Naive thymus-derived CD8-positive, alpha-beta T cell (primary cell): ENCODE measurements around the gene SORCS2. TPM values are rescaled to one million over a fixed set of nuclear protein-coding genes. Genes with fewer than 3 reads are reported as not detected.

Experiments
- ATAC-seq, 2 donors: fragments of 150-1000 bp; cut with Tn5 transposase in 1 of 2; sonication (Bioruptor Pico), chemical (Tn5 transposase) in 1 of 2; 1 replicate in 1 of 2; 2 replicates in 1 of 2; pipeline ENCODE4 v1.10.0; 2021; ENCODE audit warnings: mild to moderate bottlenecking in 2 of 2, moderate library complexity in 2 of 2
- POLR2A ChIA-PET: fragments of 350-600 bp; sonication (Branson Sonifier 250); formaldehyde crosslinking; loops from one replicate; lab custom pipeline; 2021; ENCODE audit warnings: antibody characterized with exemption; lab: Charles Lee
- DNase-seq, 10 donors: peaks; one replicate each; pipeline versions ENCODE4 v3.0.0 to v3.0.0-alpha.2; 2020 to 2022
- H3K27ac Mint-ChIP-seq, 10 donors: one replicate each; pipeline ENCODE4 v1.8.0; 2020 to 2022; ENCODE audit warnings: mild to moderate bottlenecking in 10 of 10, mixed read lengths in 10 of 10, moderate library complexity in 4 of 10, inconsistent platforms in 1 of 10
- H3K27me3 Mint-ChIP-seq, 5 donors: one replicate each; pipeline ENCODE4 v1.8.0; 2021 to 2022; ENCODE audit warnings: mixed read lengths in 5 of 5
- H3K36me3 Mint-ChIP-seq, 3 donors: one replicate each; pipeline ENCODE4 v1.8.0; 2020 to 2022; ENCODE audit warnings: mixed read lengths in 3 of 3, mild to moderate bottlenecking in 2 of 3, inconsistent platforms in 1 of 3
- H3K4me1 Mint-ChIP-seq, 4 donors: one replicate each; pipeline ENCODE4 v1.8.0; 2021 to 2022; ENCODE audit warnings: mixed read lengths in 4 of 4
- H3K4me3 Mint-ChIP-seq, 10 donors: one replicate each; pipeline ENCODE4 v1.8.0; 2020 to 2022; ENCODE audit warnings: mild to moderate bottlenecking in 10 of 10, mixed read lengths in 10 of 10, moderate library complexity in 6 of 10, inconsistent platforms in 1 of 10
- H3K9me3 Mint-ChIP-seq, 9 donors: one replicate each; pipeline ENCODE4 v1.8.0; 2020 to 2022; ENCODE audit warnings: mixed read lengths in 9 of 9, mild to moderate bottlenecking in 3 of 9, inconsistent platforms in 1 of 9, moderate library complexity in 1 of 9
- polyA plus RNA-seq, 3 donors: library from polyadenylated mRNA; unstranded; fragments of 300-500 nt; fragmentation: Illumina TruSeq; gene quantifications; one replicate each; pipeline ENCODE4 v1.2.3, GENCODE V29; 2021
- total RNA-seq, 8 experiments: library from RNA in 2 of 8; stranded (reverse) in 2 of 8; gene quantifications; one replicate each; pipeline ENCODE4 v1.2.3 and lab custom pipeline; 2021 to 2026

Gene SORCS2
- total and polyA plus RNA-seq, 5 experiments from 2014 or later: not detected

DNA sequence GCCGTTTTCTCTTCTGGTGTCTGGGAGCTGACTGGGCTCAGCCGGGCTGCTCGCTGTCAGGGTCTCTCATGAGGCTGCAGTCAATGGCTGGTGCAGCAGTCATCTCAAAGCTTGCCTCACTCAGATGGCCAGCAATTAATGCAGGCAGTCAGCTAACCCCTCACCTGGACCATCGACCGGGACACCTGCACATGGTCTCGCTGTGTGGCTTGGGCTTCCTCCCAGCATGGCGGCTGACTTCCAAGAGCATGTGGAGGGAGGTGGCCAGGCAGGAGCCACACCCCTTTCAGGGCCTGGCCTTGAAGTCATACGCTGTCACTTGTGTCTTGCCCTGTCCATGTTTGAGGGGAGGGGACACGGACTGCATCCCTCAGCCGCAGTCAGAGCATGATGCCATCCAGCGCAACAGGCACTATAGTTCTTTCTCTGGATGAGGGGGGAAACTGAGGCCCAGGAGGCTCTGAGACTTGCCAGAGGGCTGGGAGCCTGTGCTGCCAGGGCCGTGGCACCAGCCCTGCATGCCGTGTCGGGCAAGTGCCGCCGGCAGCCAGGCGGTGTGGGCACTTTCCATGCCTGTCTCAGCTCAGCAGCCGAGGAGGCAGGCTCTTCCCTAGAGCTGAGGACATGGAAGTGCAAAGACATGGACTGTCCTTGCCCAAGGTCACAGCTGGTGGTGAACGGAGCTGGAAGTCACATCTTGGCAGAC, 545.6 kb downstream of the SORCS2 start:
- Mint-ChIP-seq H3K4me3 (no peak overlapping the region), H3K27me3 (no peaks in the 10 kb centered on the region), H3K9me3 (no peaks in the 10 kb centered on the region), H3K27ac (peak overlapping the region in 2 of 10 donors; percentile 18 to 34), H3K4me1 (no peaks in the 10 kb centered on the region), H3K36me3 (no peaks in the 10 kb centered on the region)
- ATAC-seq (no peak), DNase-seq (no peak)
- POLR2A ChIA-PET: no interaction called here

DNA sequence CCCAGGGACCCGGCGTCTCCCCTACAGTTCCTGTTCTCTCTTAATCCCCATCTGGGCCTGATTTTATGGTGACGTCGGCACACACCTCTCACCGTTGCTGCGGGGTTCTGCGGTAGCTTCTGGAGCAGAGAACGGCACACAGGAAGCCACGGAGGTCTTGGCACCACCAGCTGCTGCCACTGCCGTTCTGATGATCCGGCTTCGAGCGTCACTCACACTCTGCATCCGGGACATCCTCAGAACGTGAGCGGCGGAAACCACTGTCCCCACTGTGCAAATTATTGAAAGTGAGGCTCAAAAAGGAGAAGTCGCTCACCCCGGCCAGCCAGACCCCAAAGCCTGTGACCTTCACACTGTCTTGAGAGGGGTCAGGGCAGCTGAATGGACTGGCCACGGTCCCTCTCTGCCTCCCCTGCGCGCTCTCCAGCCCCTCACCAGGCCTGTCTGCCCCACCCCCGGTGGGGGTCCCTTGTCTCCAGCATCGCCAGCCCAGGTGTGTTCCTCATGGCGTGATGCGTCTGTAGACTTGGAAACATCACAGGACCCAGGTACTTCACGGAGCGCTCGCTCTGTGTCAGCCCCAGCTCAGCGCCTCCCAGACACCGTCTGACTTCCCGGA, 546.2 kb downstream of the SORCS2 start:
- DNase-seq (peak in 1 of 10 donors; percentile 31), ATAC-seq (peak in 1 of 2 donors; percentile 56)
- Mint-ChIP-seq H3K36me3 (no peaks in the 10 kb centered on the region), H3K4me1 (no peaks in the 10 kb centered on the region), H3K27ac (peak overlapping the region in 3 of 10 donors; percentile 29 to 73 (median 34)), H3K4me3 (no peak overlapping the region), H3K27me3 (no peaks in the 10 kb centered on the region), H3K9me3 (no peaks in the 10 kb centered on the region)
- POLR2A ChIA-PET: no interaction called here

DNA sequence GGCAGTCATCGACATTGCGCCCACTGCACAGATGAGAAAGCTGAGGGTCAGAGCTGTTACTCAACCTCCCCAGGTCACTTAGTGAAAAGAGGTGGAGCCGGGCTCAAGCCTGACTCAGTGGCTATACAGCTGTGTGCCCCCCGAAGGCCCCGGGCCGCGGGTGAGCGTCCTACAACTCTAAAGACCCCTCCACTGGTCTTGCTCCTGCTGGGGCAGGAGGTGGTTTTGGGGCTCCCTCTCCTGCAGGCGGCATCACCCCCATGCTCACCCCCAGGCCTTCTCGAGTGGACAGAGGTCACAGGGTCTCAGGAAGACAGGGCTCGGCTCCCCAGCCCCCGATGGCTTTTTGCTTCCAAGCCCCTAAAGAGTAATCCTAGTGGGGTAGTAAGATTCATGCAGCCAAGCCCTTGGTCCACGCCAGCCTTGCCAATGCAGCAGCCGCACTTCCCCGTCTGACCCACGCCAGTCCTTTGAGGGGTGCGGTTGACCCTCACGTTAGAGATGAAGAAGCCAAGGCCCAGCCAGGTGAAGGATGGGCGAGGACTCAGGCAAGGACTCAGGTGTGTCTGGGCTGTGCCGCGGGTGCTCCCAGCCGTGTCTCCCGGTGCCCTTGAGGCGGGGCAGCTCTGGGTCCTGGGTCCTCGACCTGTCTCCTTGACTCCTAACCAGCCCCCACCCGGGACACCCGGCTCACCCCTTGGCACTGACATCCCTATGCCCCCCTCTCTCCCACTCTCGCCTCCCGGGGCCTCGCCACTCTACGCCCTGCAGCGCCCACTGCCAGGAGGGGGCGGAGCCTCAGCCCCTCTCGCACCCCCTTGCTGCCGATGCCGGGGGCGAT, 547.0 kb downstream of the SORCS2 start:
- ATAC-seq: no peak
- Mint-ChIP-seq H3K9me3 (no peaks in the 10 kb centered on the region), H3K27ac (peak overlapping the region in 1 of 10 donors; percentile 29), H3K27me3 (no peaks in the 10 kb centered on the region), H3K4me3 (no peak overlapping the region), H3K36me3 (no peaks in the 10 kb centered on the region), H3K4me1 (peaks cover 0 to 4% (median 2%) of the 10 kb centered on the region in 4 donors)
- DNase-seq: no peak
- POLR2A ChIA-PET: no interaction called here

DNA sequence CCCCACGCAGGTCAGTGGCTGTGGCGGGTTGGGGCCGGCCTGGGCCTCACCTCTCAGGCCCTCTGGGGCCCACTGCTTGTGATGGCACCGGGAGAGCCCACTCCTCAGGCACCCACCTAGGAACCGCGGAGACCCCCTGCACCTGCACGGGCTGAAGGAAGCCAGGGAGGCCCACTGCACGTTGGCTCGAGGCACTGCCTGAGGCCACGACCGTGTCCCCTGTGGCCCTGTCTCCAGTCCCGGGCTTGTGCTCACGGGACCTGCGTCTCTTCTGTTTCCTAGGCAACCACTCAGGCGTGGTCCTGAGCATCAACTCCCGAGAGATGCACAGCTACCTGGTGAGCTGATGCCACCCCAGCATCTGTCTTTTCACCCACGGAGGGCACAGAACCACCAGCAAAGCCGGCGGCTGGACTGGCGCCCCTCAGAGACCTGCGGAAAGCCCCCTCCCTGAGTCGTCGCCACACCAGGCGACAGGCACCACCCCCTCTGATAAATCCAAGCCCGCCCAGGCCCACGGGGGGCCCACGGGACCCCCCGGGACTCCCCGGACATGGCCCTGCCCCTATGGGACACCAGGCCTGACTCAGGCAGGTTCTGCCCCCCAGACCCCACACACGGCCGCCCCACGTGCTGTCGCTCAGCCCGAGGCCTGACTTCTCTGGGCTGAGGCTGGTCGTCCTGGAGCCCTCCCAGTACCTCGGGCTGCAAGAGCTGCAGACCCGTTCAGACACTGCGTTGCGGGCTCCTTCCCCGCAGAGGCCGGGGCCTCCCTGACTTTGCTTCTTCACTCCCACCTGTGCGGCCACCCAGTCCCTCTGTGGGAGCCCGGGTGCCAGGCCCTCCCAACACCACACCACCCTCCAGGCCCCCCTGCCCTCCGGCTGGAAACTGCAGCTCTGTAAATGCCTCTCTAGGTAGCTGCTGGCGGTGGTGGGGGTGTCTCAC, 547.9 kb downstream of the SORCS2 start:
- DNase-seq (no peak), ATAC-seq (no peak)
- Mint-ChIP-seq H3K36me3 (no peaks in the 10 kb centered on the region), H3K9me3 (no peaks in the 10 kb centered on the region), H3K27me3 (no peaks in the 10 kb centered on the region), H3K27ac (no peak overlapping the region), H3K4me3 (no peak overlapping the region), H3K4me1 (peaks cover 0 to 4% (median 2%) of the 10 kb centered on the region in 4 donors)
- POLR2A ChIA-PET: no interaction called here

DNA sequence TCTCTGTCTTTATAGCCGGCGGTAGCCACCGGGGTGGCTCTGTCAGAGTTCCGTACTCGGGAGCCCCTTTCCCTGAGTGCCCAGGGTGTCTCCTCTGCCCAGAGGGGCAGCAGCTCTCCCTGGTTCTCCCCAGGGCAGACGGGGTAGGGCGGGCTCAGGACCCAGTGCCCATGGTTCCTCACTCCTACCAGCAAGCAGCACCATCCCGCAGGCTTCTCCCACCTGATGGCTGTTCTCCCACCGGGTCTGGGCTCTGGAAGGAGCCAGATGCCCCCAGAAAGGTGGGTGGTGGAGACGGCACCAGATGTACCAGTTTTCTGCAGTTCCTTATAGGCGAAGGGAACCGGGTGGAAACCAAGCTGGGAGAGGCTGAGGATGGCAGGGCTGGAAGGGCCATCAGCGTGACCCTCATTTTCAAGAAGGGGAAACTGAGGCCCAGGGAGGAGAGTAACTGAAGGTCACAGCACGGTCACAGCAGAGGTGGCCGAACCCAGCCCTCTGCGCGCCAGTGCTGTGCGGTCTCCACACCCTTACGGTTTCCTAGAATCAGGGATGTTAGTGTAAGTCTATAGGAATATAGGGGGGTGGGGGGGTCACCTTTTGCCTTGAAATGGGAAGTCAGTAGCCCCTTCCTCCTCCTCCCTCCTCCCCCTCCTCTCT, 548.7 kb downstream of the SORCS2 start:
- ATAC-seq (no peak), DNase-seq (no peak)
- H3K4me1 Mint-ChIP-seq: peaks cover 0 to 6% (median 2%) of the 10 kb centered on the region in 4 donors
- no peaks in the 10 kb centered on the region for H3K36me3 Mint-ChIP-seq
- H3K27ac Mint-ChIP-seq: no peak overlapping the region
- POLR2A ChIA-PET: no interaction called here
- no peak overlapping the region for H3K4me3 Mint-ChIP-seq
- H3K9me3 Mint-ChIP-seq: no peaks in the 10 kb centered on the region
- H3K27me3 Mint-ChIP-seq: no peaks in the 10 kb centered on the region

DNA sequence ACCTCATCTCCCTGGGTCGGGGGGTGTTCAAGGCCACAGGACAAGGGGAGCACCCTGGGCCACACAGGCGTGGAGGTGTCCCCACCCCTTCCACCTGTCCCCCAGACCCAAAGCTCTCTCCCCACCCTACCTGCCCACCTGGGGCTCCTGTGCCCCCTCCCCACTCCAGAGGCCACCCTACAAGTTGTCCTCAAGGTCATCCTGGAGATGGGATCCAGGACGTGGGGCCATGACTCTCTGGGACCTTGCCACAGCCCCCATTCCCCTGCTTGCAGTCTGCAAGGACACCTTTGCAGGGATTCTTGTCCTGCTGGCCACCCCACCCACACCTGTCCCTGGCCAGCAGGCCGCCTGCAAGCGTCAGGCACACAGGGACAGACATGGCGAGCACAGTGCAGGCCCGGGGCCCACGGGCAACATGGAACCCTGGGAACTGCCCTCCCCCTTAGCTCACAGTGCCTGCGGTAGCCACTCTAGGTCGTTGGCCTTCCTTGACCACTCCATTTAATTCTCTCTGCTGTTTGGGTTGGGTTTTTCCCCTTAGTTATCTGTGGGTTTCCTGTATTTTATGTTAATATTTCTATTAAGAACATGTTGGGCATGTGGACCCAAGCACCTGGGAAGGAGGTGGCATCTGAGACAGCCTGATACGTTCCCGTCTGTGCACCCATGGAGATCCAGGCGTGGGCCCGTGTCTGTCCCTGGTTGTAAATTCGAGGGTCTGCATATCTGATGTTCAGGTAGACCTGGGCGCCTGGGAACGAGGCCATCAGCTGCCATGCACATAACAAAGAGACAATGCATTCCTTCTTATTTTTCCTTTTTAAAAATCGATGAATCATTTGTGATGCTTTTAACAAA, 549.8 kb downstream of the SORCS2 start:
- POLR2A ChIA-PET: no interaction called here
- Mint-ChIP-seq H3K4me3 (no peak overlapping the region), H3K36me3 (no peaks in the 10 kb centered on the region), H3K27ac (peak overlapping the region in 1 of 10 donors; percentile 33), H3K9me3 (no peaks in the 10 kb centered on the region), H3K4me1 (peaks cover 0 to 10% (median 3%) of the 10 kb centered on the region in 4 donors), H3K27me3 (no peaks in the 10 kb centered on the region)
- DNase-seq (no peak), ATAC-seq (no peak)

DNA sequence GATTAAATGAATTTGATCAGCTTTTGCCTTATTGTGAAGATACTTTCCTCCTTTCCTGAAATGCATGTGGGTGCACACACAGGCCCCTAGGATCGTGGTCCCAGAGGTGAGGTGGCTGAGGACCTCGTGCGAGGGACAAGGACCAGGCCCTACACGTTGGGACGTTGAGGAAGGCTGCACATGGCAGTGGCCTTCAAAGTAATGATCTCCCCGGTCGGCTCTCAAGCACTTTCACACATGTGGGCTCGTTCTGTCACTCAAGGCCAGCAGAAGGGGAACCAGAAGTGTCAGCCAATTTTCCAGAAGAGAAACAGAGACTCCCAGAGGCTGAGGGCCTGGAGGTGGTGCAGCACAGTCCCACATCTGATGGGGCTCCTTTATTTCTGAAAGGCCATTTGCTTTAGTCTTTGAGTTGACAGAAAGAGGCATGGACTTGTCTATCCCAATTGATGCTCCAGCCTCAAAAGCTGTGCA, 550.5 kb downstream of the SORCS2 start:
- ATAC-seq (no peak), DNase-seq (no peak)
- Mint-ChIP-seq H3K27ac (no peak overlapping the region), H3K36me3 (no peaks in the 10 kb centered on the region), H3K9me3 (no peaks in the 10 kb centered on the region), H3K4me1 (peaks cover 0 to 10% (median 3%) of the 10 kb centered on the region in 4 donors), H3K27me3 (no peaks in the 10 kb centered on the region), H3K4me3 (no peak overlapping the region)
- POLR2A ChIA-PET: interaction anchor here (1.2 kb wide), 1 partner anchor 16 kb away, joined by 4 read pairs; no protein-coding TSS in a partner anchor

DNA sequence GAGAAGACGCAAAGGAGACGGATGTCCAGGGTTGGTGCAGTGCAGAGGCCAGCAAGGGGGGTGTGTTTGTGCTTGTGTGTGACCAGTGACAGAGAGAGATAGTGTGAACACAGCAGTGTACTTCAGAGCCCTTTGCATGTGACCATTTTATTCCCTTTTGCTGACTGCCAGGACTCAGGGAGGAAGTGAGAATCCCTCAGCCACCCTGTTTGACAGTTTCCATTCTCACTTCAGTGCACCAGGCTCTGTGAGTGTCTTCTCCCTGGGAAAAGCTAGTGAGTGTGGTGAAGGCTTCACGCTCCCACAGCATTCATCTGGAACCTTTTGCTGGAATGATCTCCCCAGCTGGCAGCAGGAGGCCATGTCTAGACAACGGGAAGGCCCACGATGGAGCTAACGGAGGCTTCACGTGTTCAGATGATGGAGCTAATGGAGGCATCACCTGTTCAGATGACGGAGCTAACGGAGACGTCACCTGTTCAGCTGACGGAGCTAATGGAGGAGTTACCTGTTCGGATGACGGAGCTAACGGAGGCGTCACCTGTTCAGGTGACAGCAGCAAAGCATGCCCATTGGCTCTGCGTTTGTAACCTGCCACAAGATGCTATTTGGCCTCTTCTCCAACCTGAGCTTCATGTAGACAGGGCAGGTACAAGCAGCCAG, 551.9 kb downstream of the SORCS2 start:
- H3K4me3 Mint-ChIP-seq: no peak overlapping the region
- DNase-seq (no peak), ATAC-seq (no peak)
- no peaks in the 10 kb centered on the region for H3K36me3 Mint-ChIP-seq
- no peaks in the 10 kb centered on the region for H3K27me3 Mint-ChIP-seq
- H3K4me1 Mint-ChIP-seq: peaks cover 9 to 13% (median 10%) of the 10 kb centered on the region in 4 donors
- peak overlapping the region in 3 of 10 donors; percentile 48 to 81 (median 70) for H3K27ac Mint-ChIP-seq
- H3K9me3 Mint-ChIP-seq: no peaks in the 10 kb centered on the region
- POLR2A ChIA-PET: no interaction called here

DNA sequence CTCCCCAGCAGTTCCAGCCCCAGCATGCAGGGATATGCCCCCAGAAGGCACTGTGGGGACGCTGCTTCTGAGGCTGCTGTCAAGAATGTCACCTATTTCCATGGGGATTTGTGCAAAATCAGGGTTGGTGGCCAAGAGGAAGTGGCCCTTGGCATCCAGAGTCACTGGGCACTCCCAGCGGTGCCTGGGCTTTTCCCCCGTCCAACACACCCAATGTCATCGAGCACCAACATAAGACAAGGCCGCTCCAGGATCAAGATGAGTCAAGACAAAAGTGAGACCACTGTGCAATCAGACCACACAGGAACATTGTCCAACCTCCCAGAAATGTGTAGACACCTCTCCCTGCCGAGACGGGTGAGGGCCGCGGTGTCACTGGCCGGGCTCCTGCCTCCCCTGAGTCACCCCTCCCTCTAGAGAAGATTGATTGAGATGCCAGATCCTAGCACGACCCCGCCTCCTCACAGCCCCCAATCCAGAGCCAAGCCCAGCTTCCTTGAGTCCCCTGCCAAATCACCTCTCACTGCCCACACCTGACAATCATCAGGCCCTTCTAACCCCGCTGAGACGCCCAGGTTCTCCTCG, 553.1 kb downstream of the SORCS2 start:
- Mint-ChIP-seq H3K4me3 (no peak overlapping the region), H3K27ac (peak overlapping the region in 3 of 10 donors; percentile 11 to 51 (median 22)), H3K9me3 (no peaks in the 10 kb centered on the region), H3K36me3 (no peaks in the 10 kb centered on the region), H3K4me1 (peaks cover 17 to 22% (median 19%) of the 10 kb centered on the region in 4 donors), H3K27me3 (no peaks in the 10 kb centered on the region)
- POLR2A ChIA-PET: interaction anchor here (0.6 kb wide), 1 partner anchor 76 kb away, joined by 4 read pairs; no protein-coding TSS in a partner anchor
- DNase-seq (no peak), ATAC-seq (no peak)

DNA sequence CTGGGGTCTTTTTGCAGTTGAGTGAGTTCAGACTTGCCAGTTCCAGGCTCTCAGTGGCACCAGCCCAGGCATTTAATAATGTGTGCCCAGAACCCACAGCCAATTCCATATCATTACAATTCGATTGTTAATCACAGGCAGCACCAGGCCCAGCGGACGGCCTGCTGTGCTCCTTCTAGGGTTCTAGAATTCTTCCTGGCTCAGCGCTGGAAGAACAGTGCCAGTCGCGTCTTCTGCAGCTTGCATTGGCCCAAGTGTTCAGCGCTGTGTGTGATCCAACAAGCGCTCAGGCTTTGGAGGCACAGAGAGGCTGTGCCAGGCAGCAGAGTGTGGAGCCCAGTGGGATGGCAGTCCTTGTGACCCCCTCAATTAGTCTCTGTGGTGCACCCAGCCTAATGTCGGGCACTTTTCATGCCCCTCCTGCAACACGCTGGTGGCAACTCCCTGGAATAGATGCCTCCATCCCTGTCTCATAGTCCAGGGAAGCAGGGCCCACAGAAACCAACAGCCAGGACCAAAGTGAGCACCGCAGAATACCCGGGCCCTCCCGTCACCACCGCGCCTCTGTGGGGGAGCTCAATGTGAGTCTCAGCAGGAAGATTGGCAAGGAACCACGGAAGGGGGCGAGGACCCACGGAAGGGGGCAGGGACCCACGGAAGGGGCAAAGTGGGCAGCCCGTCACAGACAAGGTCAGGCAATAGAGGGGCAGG, 554.2 kb downstream of the SORCS2 start:
- H3K27ac Mint-ChIP-seq: peak overlapping the region in 3 of 10 donors; percentile 43 to 97 (median 49)
- DNase-seq: no peak
- POLR2A ChIA-PET: no interaction called here
- H3K4me3 Mint-ChIP-seq: no peak overlapping the region
- H3K9me3 Mint-ChIP-seq: peaks cover 0 to 4% (median 0%) of the 10 kb centered on the region in 9 donors
- peaks cover 17 to 26% (median 20%) of the 10 kb centered on the region in 4 donors for H3K4me1 Mint-ChIP-seq
- no peaks in the 10 kb centered on the region for H3K27me3 Mint-ChIP-seq
- H3K36me3 Mint-ChIP-seq: peaks cover 0 to 4% (median 0%) of the 10 kb centered on the region in 3 donors
- no peak for ATAC-seq
